ENCODE measurements around the gene PPIL4. TPM values are rescaled to one million over a fixed set of nuclear protein-coding genes. Genes with fewer than 3 reads are reported as not detected.

The PPIL4 gene
- total and polyA plus RNA-seq, 2 of the 13 experiments (the other 11 are each of a cell fraction or from before 2014, with no cell fraction given): 5.5 to 46.0 TPM

- TF ChIP-seq CBX5 (CRISPR knock-in tag; IDR thresholded peaks at IDR 0.05; ENCODE audit: borderline replicate concordance): no peak
- peak; percentile 67 for TF ChIP-seq ZNF678 (CRISPR knock-in tag; IDR thresholded peaks at IDR 0.05)
- TF ChIP-seq TRIM24 (CRISPR knock-in tag; IDR thresholded peaks at IDR 0.05): no peak
- TF ChIP-seq WIZ (CRISPR knock-in tag; IDR thresholded peaks at IDR 0.05): no peak
- TF ChIP-seq ZNF10 (CRISPR knock-in tag; IDR thresholded peaks at IDR 0.05; ENCODE audit: borderline replicate concordance, low read depth): no peak
- no peak for TF ChIP-seq ZNF569 (CRISPR knock-in tag; IDR thresholded peaks at IDR 0.05; ENCODE audit: borderline replicate concordance)
- 0 out of 2 replicates have a peak, but pooled peaks have one; percentile 75 for TF ChIP-seq ATF5 (CRISPR knock-in tag; IDR thresholded peaks at IDR 0.05; ENCODE audit: low read depth)
- TF ChIP-seq RBM39 (IDR thresholded peaks at IDR 0.05; ENCODE audit: low read depth, low read length, poor library complexity, severe bottlenecking): no peak
- TF ChIP-seq ELF1 (CRISPR knock-in tag; IDR thresholded peaks at IDR 0.05): peak; percentile 13; the same call in 1 of the 2 replicates
- TF ChIP-seq ZNF34 (CRISPR knock-in tag; IDR thresholded peaks at IDR 0.05; ENCODE audit: borderline replicate concordance): peak; percentile 73; the same call in 1 of the 2 replicates
- TF ChIP-seq MAFG (CRISPR knock-in tag; IDR thresholded peaks at IDR 0.05): no peak
- TF ChIP-seq ZNF639 (CRISPR knock-in tag; conservative IDR thresholded peaks at IDR 0.05): peak; percentile 78
- peak; percentile 25; the same call in 1 of the 2 replicates for TF ChIP-seq ZNF205 (CRISPR knock-in tag; IDR thresholded peaks at IDR 0.05)
- no peak for TF ChIP-seq ONECUT2 (CRISPR knock-in tag; IDR thresholded peaks at IDR 0.05)
- no peak; the same call in 1 of the 2 replicates for TF ChIP-seq IRF2 (CRISPR knock-in tag; IDR thresholded peaks at IDR 0.05)
- no peak for TF ChIP-seq RCOR2 (CRISPR knock-in tag; IDR thresholded peaks at IDR 0.05)
- TF ChIP-seq MEIS2 (CRISPR knock-in tag; IDR thresholded peaks at IDR 0.05): no peak
- TF ChIP-seq CREB1 (IDR thresholded peaks at IDR 0.05): no peak
- TF ChIP-seq CREB1 (CRISPR knock-in tag; IDR thresholded peaks at IDR 0.05): no peak
- no peak for TF ChIP-seq ZNF775 (CRISPR knock-in tag; IDR thresholded peaks at IDR 0.05; ENCODE audit: borderline replicate concordance)
- no peak for TF ChIP-seq SAFB2 (CRISPR knock-in tag; IDR thresholded peaks at IDR 0.05; ENCODE audit: borderline replicate concordance, low read depth)
- no peak for TF ChIP-seq SKI (IDR thresholded peaks at IDR 0.05; ENCODE audit: partially characterized antibody)
- 0 out of 2 replicates have a peak, but pooled peaks have one; percentile 21 for TF ChIP-seq ZBTB33 (CRISPR knock-in tag; IDR thresholded peaks at IDR 0.05)
- TF ChIP-seq SRF (IDR thresholded peaks at IDR 0.05; ENCODE audit: low read depth, low read length): no peak
- no peak for TF ChIP-seq GATA4 (IDR thresholded peaks at IDR 0.05; ENCODE audit: borderline replicate concordance, low read depth)
- no peak for TF ChIP-seq ZNF496 (CRISPR knock-in tag; IDR thresholded peaks at IDR 0.05; ENCODE audit: insufficient replicate concordance)
- TF ChIP-seq ZNF768 (CRISPR knock-in tag; IDR thresholded peaks at IDR 0.05): peak; percentile 63
- peak; percentile 26; the same call in 1 of the 2 replicates for TF ChIP-seq ZNF12 (CRISPR knock-in tag; IDR thresholded peaks at IDR 0.05)
These were observed 20.8 kb upstream of the PPIL4 start (continued) for GRCh38 chr6:149566410-149567193.
